Ovary (tissue), 9 donors: ENCODE results near the gene ADRA2C. TPM values are rescaled to one million over a fixed set of nuclear protein-coding genes. Genes with fewer than 3 reads are reported as not detected.

Experiments used
- DNase-seq, 5 donors: peaks; one replicate each; pipeline ENCODE4 v3.0.0-alpha.2; 2019 to 2020
- H3K27ac ChIP-seq, 2 donors: fragments of 200-600 bp; one replicate each; pipeline versions ENCODE4 v1.5.1 to v1.8.0; 2019 to 2022
- H3K27me3 ChIP-seq: fragments of 200-600 bp; one replicate; pipeline ENCODE4 v1.8.0; 2022
- H3K36me3 ChIP-seq: fragments of 200-600 bp; sonication (generic); one replicate; pipeline ENCODE4 v1.5.1; 2019
- H3K4me1 ChIP-seq: one replicate; pipeline ENCODE4 v1.8.1; 2013; ENCODE audit warnings: mild to moderate bottlenecking, moderate library complexity; ENCODE audit not compliant: insufficient read depth
- H3K4me3 ChIP-seq: fragments of 200-600 bp; sonication (generic); one replicate; pipeline ENCODE4 v1.5.1; 2017
- H3K9me3 ChIP-seq, 2 donors: fragments of 200-600 bp in 1 of 2; sonication (generic) in 1 of 2; one replicate each; pipeline versions ENCODE4 v1.5.1 to v1.8.1; 2013 to 2019; ENCODE audit warnings: mild to moderate bottlenecking in 1 of 2, moderate library complexity in 1 of 2
- CTCF ChIP-seq, 3 donors: fragments of 450-650 bp in 2 of 3; fragments of 200-600 bp in 1 of 3; IDR thresholded peaks; one replicate each; pipeline versions ENCODE4 v1.5.1 to v1.8.0; 2016 to 2022; ENCODE audit warnings: antibody characterized with exemption in 3 of 3, mild to moderate bottlenecking in 1 of 3
- EP300 ChIP-seq: sonication (generic); formaldehyde crosslinking; IDR thresholded peaks from one replicate; pipeline ENCODE4 v1.6.1; 2017; ENCODE audit warnings: antibody characterized with exemption
- POLR2A ChIP-seq: fragments of 450-650 bp; IDR thresholded peaks from one replicate; pipeline ENCODE4 v1.6.1; 2017; ENCODE audit warnings: antibody characterized with exemption, mild to moderate bottlenecking, moderate library complexity
- WGBS, 3 donors: extraction: QIAGEN DNeasy Blood & Tissue Kit in 1 of 3; methylation state at CpG; one replicate each; pipeline versions ENCODE4 v1.1.5 to v1.1.7; 2013 to 2017; 5-methylcytosine and 5-hydroxymethylcytosine counted together
- intact Hi-C, 4 donors: fragments of 100-400 bp; cut with DNase I; formaldehyde crosslinking; loops; one replicate each; pipeline versions ENCODE4 v1.11.0 to v1.15.1; 2022 to 2023
- polyA plus RNA-seq, 2 donors: library from polyadenylated mRNA; stranded (reverse); fragments of 200-250 nt in 1 of 2; fragments of 350-450 nt in 1 of 2; fragmentation: Illumina TruSeq in 1 of 2; extraction: RNeasy Lipid Tissue Mini Kit (QIAGEN cat#74804) in 1 of 2; gene quantifications; one replicate each; pipeline ENCODE4 v1.2.3, GENCODE V29; 2013 to 2014
- total RNA-seq, 7 donors: library from RNA; depleted of rRNA in 2 of 7; stranded (reverse); fragments of >200 nt in 2 of 7; fragmentation: NEBNext Ultra II Directional in 3 of 7; extraction: Animal tissue kit (Norgen Biotek cat#: 25700) in 3 of 7; gene quantifications; one replicate each; pipeline versions ENCODE4 v1.1.0 to v1.2.4, GENCODE V29; 2016 to 2023
- donor health status: DM: no; HTN: no; CAD: no; lungs with moderate emphysema.
- donor health status: DM: no; HTN: no; CAD: no.
- donor health status: Bipolar disorder and iron deficiency.
- donor health status: DM: yes; HTN: yes; CAD: no.
- donor health status: DM: no; HTN: no; CAD: no.
- donor health status: DM: yes; HTN: yes; CAD: no.

The ADRA2C gene
- total and polyA plus RNA-seq, 9 donors = 0.35 to 15.1 (median 4.2) TPM

GRCh38 chr4:3767570-3768288 lies 1.5 kb downstream of the ADRA2C start:
- WGBS, 3 donors = 3 to 14% (median 5%) methylated on average over 33 to 54 of the region's 58 CpGs
- TF ChIP-seq CTCF (IDR thresholded peaks at IDR 0.05) = no peak
- no peak for TF ChIP-seq EP300
- TF ChIP-seq POLR2A = no peak
- Histone ChIP-seq H3K27me3 (no peaks in the 10 kb centered on the region), H3K4me3 (no peak overlapping the region), H3K4me1 (no peaks in the 10 kb centered on the region), H3K36me3 (no peaks in the 10 kb centered on the region), H3K27ac (no peak overlapping the region), H3K9me3 (no peaks in the 10 kb centered on the region)
- peak in 1 of 5 donors; percentile 51 for DNase-seq
- intact Hi-C loops = loop anchor here in 1 of 4 donors (10.0 kb wide), 1 partner anchor 113 kb away; no protein-coding TSS in a partner anchor

GRCh38 chr4:3768842-3769641 lies 2.9 kb downstream of the ADRA2C start:
- 50 to 59% (median 51%) methylated on average over 14 of the region's 14 CpGs for WGBS, 3 donors
- no peak for DNase-seq
- Histone ChIP-seq H3K4me3 (no peak overlapping the region), H3K9me3 (no peaks in the 10 kb centered on the region), H3K4me1 (no peaks in the 10 kb centered on the region), H3K27ac (no peak overlapping the region), H3K36me3 (no peaks in the 10 kb centered on the region), H3K27me3 (no peaks in the 10 kb centered on the region)
- intact Hi-C loops = loop anchor here in 1 of 4 donors (10.0 kb wide), 1 partner anchor 114 kb away; no protein-coding TSS in a partner anchor
- TF ChIP-seq EP300 = no peak
- TF ChIP-seq POLR2A = no peak
- no peak for TF ChIP-seq CTCF (IDR thresholded peaks at IDR 0.05)

- no peaks in the 10 kb centered on the region for H3K9me3 ChIP-seq
Measured at GRCh38 chr4:3769642-3770184, 3.5 kb downstream of the ADRA2C start.

More at GRCh38 chr4:3769642-3770184, 3.5 kb downstream of the ADRA2C start:
- intact Hi-C loops = loop anchor here in 1 of 4 donors (10.0 kb wide), 1 partner anchor 115 kb away; no protein-coding TSS in a partner anchor
- TF ChIP-seq EP300 (no peak), CTCF (IDR thresholded peaks at IDR 0.05) (no peak), POLR2A (no peak)
- H3K4me1 ChIP-seq = no peaks in the 10 kb centered on the region
- H3K4me3 ChIP-seq = no peak overlapping the region
- no peaks in the 10 kb centered on the region for H3K27me3 ChIP-seq
- no peak overlapping the region for H3K27ac ChIP-seq
- no peaks in the 10 kb centered on the region for H3K36me3 ChIP-seq
- 66 to 81% (median 70%) methylated on average over 6 to 9 of the region's 9 CpGs for WGBS, 3 donors
- DNase-seq = no peak
